ENCODE measurements around the gene MTRF1L. TPM values are rescaled to one million over a fixed set of nuclear protein-coding genes. Genes with fewer than 3 reads are reported as not detected.

MTRF1L gene
- total RNA-seq, 4 donors from 2014 or later, result 18.0 to 30.9 (median 22.5) TPM

DNA sequence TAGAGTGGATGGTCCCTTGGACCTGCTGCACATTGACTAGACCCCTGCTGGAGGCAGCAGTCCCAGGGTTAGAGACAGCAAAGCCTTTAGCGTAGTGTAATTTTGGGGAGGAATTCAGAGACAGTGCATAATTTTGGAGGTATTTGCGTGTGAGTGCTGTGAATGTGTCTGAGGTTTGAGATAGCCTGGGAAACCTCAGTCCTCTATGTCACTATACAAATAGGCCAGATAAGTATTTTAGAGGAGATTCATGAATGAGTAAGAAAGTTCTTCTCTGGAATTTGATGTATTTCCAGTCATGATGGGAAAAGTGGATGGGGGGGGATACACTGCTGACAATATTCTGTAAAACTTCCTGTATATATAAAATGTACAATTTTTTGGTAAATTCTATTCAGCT lies 25.8 kb upstream of the MTRF1L start:
- ATAC-seq (ENCODE audit: low FRiP score), result no peak
- TF ChIP-seq, protein P1, sequence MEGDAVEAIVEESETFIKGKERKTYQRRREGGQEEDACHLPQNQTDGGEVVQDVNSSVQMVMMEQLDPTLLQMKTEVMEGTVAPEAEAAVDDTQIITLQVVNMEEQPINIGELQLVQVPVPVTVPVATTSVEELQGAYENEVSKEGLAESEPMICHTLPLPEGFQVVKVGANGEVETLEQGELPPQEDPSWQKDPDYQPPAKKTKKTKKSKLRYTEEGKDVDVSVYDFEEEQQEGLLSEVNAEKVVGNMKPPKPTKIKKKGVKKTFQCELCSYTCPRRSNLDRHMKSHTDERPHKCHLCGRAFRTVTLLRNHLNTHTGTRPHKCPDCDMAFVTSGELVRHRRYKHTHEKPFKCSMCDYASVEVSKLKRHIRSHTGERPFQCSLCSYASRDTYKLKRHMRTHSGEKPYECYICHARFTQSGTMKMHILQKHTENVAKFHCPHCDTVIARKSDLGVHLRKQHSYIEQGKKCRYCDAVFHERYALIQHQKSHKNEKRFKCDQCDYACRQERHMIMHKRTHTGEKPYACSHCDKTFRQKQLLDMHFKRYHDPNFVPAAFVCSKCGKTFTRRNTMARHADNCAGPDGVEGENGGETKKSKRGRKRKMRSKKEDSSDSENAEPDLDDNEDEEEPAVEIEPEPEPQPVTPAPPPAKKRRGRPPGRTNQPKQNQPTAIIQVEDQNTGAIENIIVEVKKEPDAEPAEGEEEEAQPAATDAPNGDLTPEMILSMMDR (IDR thresholded peaks at IDR 0.05), result no peak

GRCh38 chr6:153027480-153027879 lies 25.0 kb upstream of the MTRF1L start:
- TF ChIP-seq, protein P1 (IDR thresholded peaks at IDR 0.05), result no peak
- DNase-seq (ENCODE audit: low spot score), result no peak
- no peak for ATAC-seq (ENCODE audit: low FRiP score)

More for the DNA sequence above, 25.8 kb upstream of the MTRF1L start:
- DNase-seq (ENCODE audit: low spot score), result no peak

- no peak for ATAC-seq (ENCODE audit: low FRiP score)
- DNase-seq (ENCODE audit: low spot score), result no peak
- TF ChIP-seq, protein P1 (IDR thresholded peaks at IDR 0.05), result no peak
Observed at GRCh38 chr6:153024709-153025017, 22.2 kb upstream of the MTRF1L start.

DNA sequence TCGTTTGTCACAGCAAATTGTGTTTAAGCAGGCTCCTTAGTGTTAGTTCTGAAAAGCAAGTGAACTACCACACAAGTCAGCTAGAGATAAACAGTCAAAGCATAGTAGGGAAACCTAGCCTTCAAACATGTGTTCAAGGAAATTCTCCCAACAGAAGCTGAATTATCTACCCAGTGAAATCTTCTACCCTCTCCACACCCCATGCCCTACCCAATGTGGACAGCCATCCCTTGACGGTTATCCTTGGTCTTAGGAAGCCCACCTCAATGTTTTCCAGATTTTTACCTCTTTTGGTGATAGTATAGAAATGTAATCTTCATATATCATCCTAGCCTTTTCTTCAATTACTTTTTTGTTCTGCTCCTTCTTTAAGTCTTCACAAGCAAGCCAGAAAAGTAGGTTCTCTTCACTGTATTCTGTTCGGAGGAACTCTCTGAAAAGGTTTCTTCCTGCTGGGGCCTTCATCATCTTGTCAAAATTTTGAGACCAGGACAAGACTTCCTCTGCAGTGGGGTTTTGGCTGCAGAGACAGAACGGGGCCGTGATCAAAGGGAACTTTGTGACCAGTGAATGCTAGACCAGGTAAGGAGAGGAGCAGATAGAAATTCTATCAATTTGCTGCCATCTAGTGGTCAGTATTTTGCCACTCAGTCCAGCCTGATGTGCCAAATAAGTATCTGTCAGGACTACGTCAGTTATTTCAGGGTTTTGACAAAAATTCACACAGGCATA lies 21.6 kb upstream of the MTRF1L start:
- TF ChIP-seq, protein P1 (IDR thresholded peaks at IDR 0.05), result no peak
- peak; percentile 93 for ATAC-seq (ENCODE audit: low FRiP score)
- no peak for DNase-seq (ENCODE audit: low spot score)

GRCh38 chr6:153018355-153018754 lies 15.8 kb upstream of the MTRF1L start:
- TF ChIP-seq, protein P1 (IDR thresholded peaks at IDR 0.05), result no peak
- ATAC-seq (ENCODE audit: low FRiP score), result no peak
- no peak for DNase-seq (ENCODE audit: low spot score)

- ATAC-seq (ENCODE audit: low FRiP score) (no peak), DNase-seq (ENCODE audit: low spot score) (no peak)
- TF ChIP-seq, protein P1 (IDR thresholded peaks at IDR 0.05), result no peak
Observed at GRCh38 chr6:153016846-153017245, 14.3 kb upstream of the MTRF1L start.

DNA sequence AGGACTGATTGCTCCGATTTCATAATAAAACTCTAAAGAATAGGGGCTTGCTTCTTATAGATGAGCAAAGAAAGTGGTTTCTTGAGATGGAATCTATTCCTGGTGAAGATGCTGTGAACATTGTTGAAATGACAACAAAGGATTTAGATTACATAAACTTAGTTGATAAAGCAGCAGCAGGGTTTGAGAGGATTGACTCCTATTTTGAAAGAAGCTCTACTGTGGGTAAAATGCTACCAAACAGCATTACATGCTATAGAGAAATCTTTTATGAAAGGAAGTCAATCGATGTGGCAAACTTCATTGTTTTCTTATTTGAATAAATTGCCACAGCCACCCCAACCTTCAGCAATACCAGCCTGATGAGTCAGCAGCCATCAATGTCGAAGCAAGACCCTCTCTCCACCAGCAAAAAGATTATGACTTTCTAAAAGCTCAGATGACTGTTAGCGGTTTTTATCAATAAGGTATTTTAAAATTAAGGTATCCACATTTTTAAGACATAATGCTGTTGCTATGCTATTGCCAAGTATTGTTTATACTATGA lies 12.7 kb upstream of the MTRF1L start:
- ATAC-seq (ENCODE audit: low FRiP score) (no peak), DNase-seq (ENCODE audit: low spot score) (no peak)
- TF ChIP-seq, protein P1 (IDR thresholded peaks at IDR 0.05), result no peak

All from omental fat pad (tissue), 4 donors.